GM19240 (cell line): ENCODE results near the gene DTWD2.
"Not testable (repeated sequence)": the region's sequence is repeated elsewhere in the genome, so short reads cannot be mapped to it uniquely, and the experiment has no call there.

Experiments
- DNase-seq: peaks from one replicate; pipeline ENCODE4 v3.0.0; 2011; ENCODE audit warnings: low spot score; ENCODE audit not compliant: insufficient read length

The DTWD2 gene

GRCh38 chr5:118876852-118877251, 111.5 kb downstream of the DTWD2 start:
- not testable (repeated sequence) for DNase-seq

- DNase-seq = no peak
Measured at GRCh38 chr5:118875131-118875530, 113.2 kb downstream of the DTWD2 start.

GRCh38 chr5:118873417-118873816, 114.9 kb downstream of the DTWD2 start:
- no peak for DNase-seq

- no peak for DNase-seq
Measured at GRCh38 chr5:118863345-118863744, 125.0 kb downstream of the DTWD2 start.

GRCh38 chr5:118862596-118862995, 125.8 kb downstream of the DTWD2 start:
- no peak for DNase-seq

GRCh38 chr5:118857700-118858099, 130.6 kb downstream of the DTWD2 start:
- no peak for DNase-seq

GRCh38 chr5:118854819-118855218, 133.5 kb downstream of the DTWD2 start:
- no peak for DNase-seq

GRCh38 chr5:118851785-118852184, 136.6 kb downstream of the DTWD2 start:
- not testable (repeated sequence) for DNase-seq

- not testable (repeated sequence) for DNase-seq
Measured at GRCh38 chr5:118849507-118849906, 138.8 kb downstream of the DTWD2 start.

GRCh38 chr5:118844351-118844750, 144.0 kb downstream of the DTWD2 start:
- DNase-seq = no peak

GRCh38 chr5:118834710-118835109, 153.6 kb downstream of the DTWD2 start:
- DNase-seq = no peak

- DNase-seq = no peak
Measured at GRCh38 chr5:118832974-118833373, 155.4 kb downstream of the DTWD2 start.

GRCh38 chr5:118825226-118825625, 163.1 kb downstream of the DTWD2 start:
- no peak for DNase-seq

- no peak for DNase-seq
Measured at GRCh38 chr5:118818604-118819003, 169.7 kb downstream of the DTWD2 start.

GRCh38 chr5:118808441-118808840, 179.9 kb downstream of the DTWD2 start:
- DNase-seq = no peak

- no peak for DNase-seq
Measured at GRCh38 chr5:118806571-118806970, 181.8 kb downstream of the DTWD2 start.

GRCh38 chr5:118802335-118802734, 186.0 kb downstream of the DTWD2 start:
- no peak for DNase-seq

GRCh38 chr5:118796081-118796480, 192.3 kb downstream of the DTWD2 start:
- no peak for DNase-seq

- DNase-seq = no peak
Measured at GRCh38 chr5:118794281-118794680, 194.1 kb downstream of the DTWD2 start.

- no peak for DNase-seq
Measured at GRCh38 chr5:118793652-118794051, 194.7 kb downstream of the DTWD2 start.

GRCh38 chr5:118793091-118793490, 195.3 kb downstream of the DTWD2 start:
- DNase-seq = no peak

GRCh38 chr5:118791926-118792734, 196.2 kb downstream of the DTWD2 start:
- peak; percentile 29 for DNase-seq

GRCh38 chr5:118789366-118789765, 199.0 kb downstream of the DTWD2 start:
- DNase-seq = no peak
